ENCODE measurements around the gene CEP170. TPM values are rescaled to one million over a fixed set of nuclear protein-coding genes. Genes with fewer than 3 reads are reported as not detected.

CEP170 gene
- total RNA-seq, 1 experiment from 2014 or later = 97.7 TPM

- no peak overlapping the region for H3K18ac ChIP-seq (ENCODE audit: insufficient read length, low read depth, low read length)
- Mint-ChIP-seq H3K4me1 (peaks cover 14% of the 10 kb centered on the region in 2 experiments), H3K27me3 (ENCODE audit: low read depth) (no peaks in the 10 kb centered on the region), H3K9me3 (no peaks in the 10 kb centered on the region; a peak in 1 of 5 replicates), H3K27ac (no peak overlapping the region), H3K36me3 (ENCODE audit: insufficient read depth in 1 of 3, low read depth in 3 of 3) (no peaks in the 10 kb centered on the region; a peak in 1 of 7 replicates), H3K4me3 (no peak overlapping the region)
- no CpG with 5 or more reads among the region's 4 CpGs for WGBS (ENCODE audit: extremely low coverage, insufficient read length, low lambda C conversion rate)
- H3K9me3 ChIP-seq (ENCODE audit: control insufficient read depth, low read depth, low read length) = no peaks in the 10 kb centered on the region
- H3K23ac ChIP-seq (ENCODE audit: insufficient read length, low read depth, low read length) = no peak overlapping the region
- H2AK5ac ChIP-seq (ENCODE audit: insufficient read length, low read length) = no peak overlapping the region
- H4K8ac ChIP-seq (replicated peaks; ENCODE audit: insufficient read length, low read depth, low read length) = no peak overlapping the region
- no peak overlapping the region for H4K91ac ChIP-seq (ENCODE audit: insufficient read length, low read depth, low read length)
- H4K5ac ChIP-seq (ENCODE audit: insufficient read length, low read depth, low read length) = no peak overlapping the region
- no peak overlapping the region for H2BK5ac ChIP-seq (ENCODE audit: insufficient read length, low read length)
- peaks cover 2% of the 10 kb centered on the region; the same call in 1 of the 2 replicates for H3K4me1 ChIP-seq (ENCODE audit: insufficient read depth, low read length)
- no peaks in the 10 kb centered on the region for H3K79me2 ChIP-seq (ENCODE audit: insufficient read depth, low read length)
- H3K4ac ChIP-seq (ENCODE audit: low read depth, low read length) = no peak overlapping the region
- no peak for DNase-seq
- peaks cover 2% of the 10 kb centered on the region for H3K23me2 ChIP-seq (ENCODE audit: insufficient read length, low read depth, low read length, poor library complexity, severe bottlenecking)
- H2BK12ac ChIP-seq (ENCODE audit: insufficient read length, low read depth, low read length) = no peak overlapping the region
- H3K9ac ChIP-seq (ENCODE audit: extremely low read depth, insufficient read length, low read length) = no peak overlapping the region
- H3K4me2 ChIP-seq (ENCODE audit: insufficient read depth, insufficient read length, low read length) = no peak overlapping the region
- no peaks in the 10 kb centered on the region for H3K79me1 ChIP-seq (ENCODE audit: insufficient read depth, low read depth, low read length, poor library complexity, severe bottlenecking)
- H2AFZ ChIP-seq (ENCODE audit: low read length) = no peak overlapping the region
- TF ChIP-seq CTCF (conservative IDR thresholded peaks at IDR 0.05) = no peak
- H3K14ac ChIP-seq (ENCODE audit: insufficient read depth, low read length) = no peak overlapping the region
- no peaks in the 10 kb centered on the region for H4K20me1 ChIP-seq (ENCODE audit: control insufficient read depth, insufficient read depth, insufficient read length)
- no peak overlapping the region for H3K56ac ChIP-seq (ENCODE audit: insufficient read length, low read depth, low read length)
- H3K27me3 ChIP-seq (ENCODE audit: insufficient read depth, low read length) = no peaks in the 10 kb centered on the region
- no peak overlapping the region for H2BK20ac ChIP-seq (ENCODE audit: low read depth, low read length, poor library complexity, severe bottlenecking)
- H3K27ac ChIP-seq (ENCODE audit: insufficient read length, low read depth, low read length) = no peak overlapping the region
- no peak overlapping the region for H2BK120ac ChIP-seq (ENCODE audit: low read depth, low read length, poor library complexity, severe bottlenecking)
- H2BK15ac ChIP-seq (ENCODE audit: low read depth, low read length) = no peak overlapping the region
- no peak overlapping the region for H3T11ph ChIP-seq (ENCODE audit: low read length)
Measured at GRCh38 chr1:243266231-243266630, 11.2 kb upstream of the CEP170 start.
